HG02798 (cell line): Measurements from ENCODE around the gene NCOA1.
"Not testable (repeated sequence)": the region's sequence is repeated elsewhere in the genome, so short reads cannot be mapped to it uniquely, and the experiment has no call there.

ENCODE experiments used
- ATAC-seq: cut with Tn5 transposase; IDR thresholded peaks from one replicate; pipeline ENCODE4 v1.9.1; 2021; ENCODE audit warnings: mild to moderate bottlenecking; ENCODE audit not compliant: unreplicated experiment, poor library complexity

The NCOA1 gene

GRCh38 chr2:24569565-24569964, 78.5 kb downstream of the NCOA1 start:
- not testable (repeated sequence) for ATAC-seq

GRCh38 chr2:24570225-24570624, 79.2 kb downstream of the NCOA1 start:
- no peak for ATAC-seq

- no peak for ATAC-seq
Observed at GRCh38 chr2:24571828-24572442, 80.9 kb downstream of the NCOA1 start.

- no peak for ATAC-seq
Observed at GRCh38 chr2:24576146-24576545, 85.1 kb downstream of the NCOA1 start.

- peak; percentile 61 for ATAC-seq
Observed at GRCh38 chr2:24576617-24577016, 85.6 kb downstream of the NCOA1 start.

- peak; percentile 65 for ATAC-seq
Observed at GRCh38 chr2:24577481-24577880, 86.4 kb downstream of the NCOA1 start.

GRCh38 chr2:24579053-24579803, 88.2 kb downstream of the NCOA1 start:
- ATAC-seq, result no peak

- ATAC-seq, result no peak
Observed at GRCh38 chr2:24580561-24580960, 89.5 kb downstream of the NCOA1 start.

GRCh38 chr2:24581971-24582370, 90.9 kb downstream of the NCOA1 start:
- ATAC-seq, result not testable (repeated sequence)

- ATAC-seq, result peak; percentile 83
Observed at GRCh38 chr2:24586955-24587354, 95.9 kb downstream of the NCOA1 start.

GRCh38 chr2:24588294-24588693, 97.2 kb downstream of the NCOA1 start:
- ATAC-seq, result no peak

GRCh38 chr2:24592441-24593100, 101.5 kb downstream of the NCOA1 start:
- ATAC-seq, result no peak

GRCh38 chr2:24594283-24594682, 103.2 kb downstream of the NCOA1 start:
- no peak for ATAC-seq

- ATAC-seq, result no peak
Observed at GRCh38 chr2:24597181-24597870, 106.3 kb downstream of the NCOA1 start.

GRCh38 chr2:24600140-24600539, 109.1 kb downstream of the NCOA1 start:
- not testable (repeated sequence) for ATAC-seq

GRCh38 chr2:24611631-24612030, 120.6 kb downstream of the NCOA1 start:
- no peak for ATAC-seq

GRCh38 chr2:24613154-24613814, 122.2 kb downstream of the NCOA1 start:
- ATAC-seq, result no peak

- ATAC-seq, result no peak
Observed at GRCh38 chr2:24616616-24617015, 125.6 kb downstream of the NCOA1 start.

GRCh38 chr2:24617424-24617823, 126.4 kb downstream of the NCOA1 start:
- no peak for ATAC-seq

- no peak for ATAC-seq
Observed at GRCh38 chr2:24618144-24618543, 127.1 kb downstream of the NCOA1 start.
